Measurements from ENCODE around the gene RNF19B.

RNF19B gene

GRCh38 chr1:32903991-32904785 lies 60.4 kb downstream of the RNF19B start:
- TF ChIP-seq, protein P1, sequence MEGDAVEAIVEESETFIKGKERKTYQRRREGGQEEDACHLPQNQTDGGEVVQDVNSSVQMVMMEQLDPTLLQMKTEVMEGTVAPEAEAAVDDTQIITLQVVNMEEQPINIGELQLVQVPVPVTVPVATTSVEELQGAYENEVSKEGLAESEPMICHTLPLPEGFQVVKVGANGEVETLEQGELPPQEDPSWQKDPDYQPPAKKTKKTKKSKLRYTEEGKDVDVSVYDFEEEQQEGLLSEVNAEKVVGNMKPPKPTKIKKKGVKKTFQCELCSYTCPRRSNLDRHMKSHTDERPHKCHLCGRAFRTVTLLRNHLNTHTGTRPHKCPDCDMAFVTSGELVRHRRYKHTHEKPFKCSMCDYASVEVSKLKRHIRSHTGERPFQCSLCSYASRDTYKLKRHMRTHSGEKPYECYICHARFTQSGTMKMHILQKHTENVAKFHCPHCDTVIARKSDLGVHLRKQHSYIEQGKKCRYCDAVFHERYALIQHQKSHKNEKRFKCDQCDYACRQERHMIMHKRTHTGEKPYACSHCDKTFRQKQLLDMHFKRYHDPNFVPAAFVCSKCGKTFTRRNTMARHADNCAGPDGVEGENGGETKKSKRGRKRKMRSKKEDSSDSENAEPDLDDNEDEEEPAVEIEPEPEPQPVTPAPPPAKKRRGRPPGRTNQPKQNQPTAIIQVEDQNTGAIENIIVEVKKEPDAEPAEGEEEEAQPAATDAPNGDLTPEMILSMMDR (IDR thresholded peaks at IDR 0.05; ENCODE audit: low read depth, low read length, missing control alignments), result no peak
- DNase-seq (ENCODE audit: extremely low read depth, low read depth), result no peak
- no peak overlapping the region for H3K4me3 ChIP-seq (replicated peaks; ENCODE audit: low read depth, low read length)

DNA sequence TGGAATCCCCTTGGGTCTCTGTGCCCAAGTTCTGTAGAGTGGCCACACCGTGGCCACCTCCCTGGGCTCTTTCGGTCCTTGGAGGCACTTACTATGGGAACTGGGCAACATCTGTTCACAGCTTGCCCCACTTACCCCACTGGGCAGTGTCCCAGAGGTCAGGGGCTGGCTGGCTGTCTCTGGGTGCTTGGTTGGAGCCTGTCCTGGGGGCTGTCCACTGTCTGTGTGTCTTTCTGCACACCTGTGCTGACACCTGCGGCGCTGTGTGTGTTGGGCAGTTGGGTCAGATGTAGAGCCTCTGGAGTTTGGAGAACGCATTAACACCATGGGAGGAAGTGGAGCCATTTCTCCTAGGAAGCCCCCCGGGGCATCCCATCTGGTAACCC lies 62.1 kb downstream of the RNF19B start:
- no peak overlapping the region for H3K4me3 ChIP-seq (replicated peaks; ENCODE audit: low read depth, low read length)
- DNase-seq (ENCODE audit: extremely low read depth, low read depth), result no peak
- TF ChIP-seq, protein P1 (IDR thresholded peaks at IDR 0.05; ENCODE audit: low read depth, low read length, missing control alignments), result no peak

- TF ChIP-seq, protein P1 (IDR thresholded peaks at IDR 0.05; ENCODE audit: low read depth, low read length, missing control alignments), result no peak
- H3K4me3 ChIP-seq (replicated peaks; ENCODE audit: low read depth, low read length), result peak overlapping the region; percentile 40
- DNase-seq (ENCODE audit: extremely low read depth, low read depth), result no peak
Observed at GRCh38 chr1:32901823-32902534, 62.6 kb downstream of the RNF19B start.

- peak within 1 kb of the TSS; percentile 40 for H3K4me3 ChIP-seq (replicated peaks; ENCODE audit: low read depth, low read length)
- DNase-seq (ENCODE audit: extremely low read depth, low read depth), result no peak
- TF ChIP-seq, protein P1 (IDR thresholded peaks at IDR 0.05; ENCODE audit: low read depth, low read length, missing control alignments), result no peak
Observed at GRCh38 chr1:32900956-32901822, 63.4 kb downstream of the RNF19B start, which contains the start of gene TMEM54. Gene TMEM54, minus strand, starts transcription at chr1:32901389. Its CDS starts 151 bp downstream, at chr1:32901238.

- peak overlapping the region; percentile 36 for H3K4me3 ChIP-seq (replicated peaks; ENCODE audit: low read depth, low read length)
- DNase-seq (ENCODE audit: extremely low read depth, low read depth), result no peak
Observed at GRCh38 chr1:32900371-32900955, 64.1 kb downstream of the RNF19B start.

More at GRCh38 chr1:32900371-32900955, 64.1 kb downstream of the RNF19B start:
- TF ChIP-seq, protein P1 (IDR thresholded peaks at IDR 0.05; ENCODE audit: low read depth, low read length, missing control alignments), result no peak
